ENCODE results near the gene FMNL1. TPM values are rescaled to one million over a fixed set of nuclear protein-coding genes. Genes with fewer than 3 reads are reported as not detected.

The FMNL1 gene
- total and polyA plus RNA-seq, 4 donors = 1.5 to 7.4 (median 4.8) TPM

- H3K4me3 ChIP-seq (ENCODE audit: low read depth in 1 of 3, low read length in 3 of 3) = no peak overlapping the region
- H3K36me3 ChIP-seq (ENCODE audit: control insufficient read depth in 4 of 4, insufficient read depth in 3 of 4, low read depth in 1 of 4, low read length in 3 of 4) = no peaks in the 10 kb centered on the region
- H3K9ac ChIP-seq (ENCODE audit: low read depth in 1 of 2, low read length in 2 of 2) = no peak overlapping the region
- 76% methylated on average over 5 of the region's 5 CpGs for WGBS
- H3K9me3 ChIP-seq (ENCODE audit: control insufficient read depth in 4 of 4, low read length in 3 of 4) = no peaks in the 10 kb centered on the region
- no peak for TF ChIP-seq FOXA1 (IDR thresholded peaks at IDR 0.05)
- no peak for TF ChIP-seq FOXA2 (IDR thresholded peaks at IDR 0.05)
- TF ChIP-seq NR2F2 (IDR thresholded peaks at IDR 0.05) = no peak
- TF ChIP-seq, protein P1, sequence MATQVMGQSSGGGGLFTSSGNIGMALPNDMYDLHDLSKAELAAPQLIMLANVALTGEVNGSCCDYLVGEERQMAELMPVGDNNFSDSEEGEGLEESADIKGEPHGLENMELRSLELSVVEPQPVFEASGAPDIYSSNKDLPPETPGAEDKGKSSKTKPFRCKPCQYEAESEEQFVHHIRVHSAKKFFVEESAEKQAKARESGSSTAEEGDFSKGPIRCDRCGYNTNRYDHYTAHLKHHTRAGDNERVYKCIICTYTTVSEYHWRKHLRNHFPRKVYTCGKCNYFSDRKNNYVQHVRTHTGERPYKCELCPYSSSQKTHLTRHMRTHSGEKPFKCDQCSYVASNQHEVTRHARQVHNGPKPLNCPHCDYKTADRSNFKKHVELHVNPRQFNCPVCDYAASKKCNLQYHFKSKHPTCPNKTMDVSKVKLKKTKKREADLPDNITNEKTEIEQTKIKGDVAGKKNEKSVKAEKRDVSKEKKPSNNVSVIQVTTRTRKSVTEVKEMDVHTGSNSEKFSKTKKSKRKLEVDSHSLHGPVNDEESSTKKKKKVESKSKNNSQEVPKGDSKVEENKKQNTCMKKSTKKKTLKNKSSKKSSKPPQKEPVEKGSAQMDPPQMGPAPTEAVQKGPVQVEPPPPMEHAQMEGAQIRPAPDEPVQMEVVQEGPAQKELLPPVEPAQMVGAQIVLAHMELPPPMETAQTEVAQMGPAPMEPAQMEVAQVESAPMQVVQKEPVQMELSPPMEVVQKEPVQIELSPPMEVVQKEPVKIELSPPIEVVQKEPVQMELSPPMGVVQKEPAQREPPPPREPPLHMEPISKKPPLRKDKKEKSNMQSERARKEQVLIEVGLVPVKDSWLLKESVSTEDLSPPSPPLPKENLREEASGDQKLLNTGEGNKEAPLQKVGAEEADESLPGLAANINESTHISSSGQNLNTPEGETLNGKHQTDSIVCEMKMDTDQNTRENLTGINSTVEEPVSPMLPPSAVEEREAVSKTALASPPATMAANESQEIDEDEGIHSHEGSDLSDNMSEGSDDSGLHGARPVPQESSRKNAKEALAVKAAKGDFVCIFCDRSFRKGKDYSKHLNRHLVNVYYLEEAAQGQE (IDR thresholded peaks at IDR 0.05) = no peak
- TF ChIP-seq GABPA (IDR thresholded peaks at IDR 0.05 in 1 of 2, conservative IDR thresholded peaks at IDR 0.05 in 1 of 2) = no peak
- no peak for TF ChIP-seq SP1 (IDR thresholded peaks at IDR 0.05)
- TF ChIP-seq HNF4G (IDR thresholded peaks at IDR 0.05) = no peak
- TF ChIP-seq ZBTB33 (IDR thresholded peaks at IDR 0.05) = no peak
- TF ChIP-seq HNF4A (conservative IDR thresholded peaks at IDR 0.05) = no peak
- TF ChIP-seq, protein P2, sequence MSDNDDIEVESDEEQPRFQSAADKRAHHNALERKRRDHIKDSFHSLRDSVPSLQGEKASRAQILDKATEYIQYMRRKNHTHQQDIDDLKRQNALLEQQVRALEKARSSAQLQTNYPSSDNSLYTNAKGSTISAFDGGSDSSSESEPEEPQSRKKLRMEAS (IDR thresholded peaks at IDR 0.05) = no peak
- TF ChIP-seq CTCF (IDR thresholded peaks at IDR 0.05; ENCODE audit: low read depth, low read length, missing input control) = no peak
- no peak for TF ChIP-seq JUND (IDR thresholded peaks at IDR 0.05)
- TF ChIP-seq ATF3 (IDR thresholded peaks at IDR 0.05) = no peak
- TF ChIP-seq YY1 (IDR thresholded peaks at IDR 0.05) = no peak
- TF ChIP-seq EGR1 (IDR thresholded peaks at IDR 0.05; ENCODE audit: low read depth in 2 of 2) = no peak
- TF ChIP-seq RAD21 (IDR thresholded peaks at IDR 0.05) = no peak
- TF ChIP-seq TAF1 (conservative IDR thresholded peaks at IDR 0.05) = no peak
- no peak for TF ChIP-seq RXRA (IDR thresholded peaks at IDR 0.05)
- H3K27ac ChIP-seq (ENCODE audit: low read depth in 1 of 2, low read length in 2 of 2) = no peak overlapping the region
- peaks cover 0 to 3% (median 0%) of the 10 kb centered on the region in 4 donors for H3K27me3 ChIP-seq (ENCODE audit: control insufficient read depth in 4 of 4, insufficient read depth in 4 of 4, low read length in 3 of 4)
- H3K4me1 ChIP-seq (ENCODE audit: control insufficient read depth in 4 of 4, insufficient read depth in 4 of 4, low read length in 3 of 4) = no peaks in the 10 kb centered on the region
- no peak for DNase-seq (ENCODE audit: low spot score)
Observed at GRCh38 chr17:45236282-45236606, 14.6 kb downstream of the FMNL1 start.

All from liver (tissue), 9 donors.